HEK293T (cell line): Measurements from ENCODE around the gene PTPN1.

Source experiments
- CTCF ChIA-PET: fragments of 350-600 bp; formaldehyde crosslinking; extraction: SDS; loops from one replicate; lab custom pipeline; 2021; ENCODE audit warnings: antibody characterized with exemption, inconsistent platforms; lab: Yijun Ruan, JAX
- POLR2A ChIA-PET: fragments of 350-600 bp; formaldehyde crosslinking; extraction: SDS; loops from one replicate; lab custom pipeline; 2020; ENCODE audit warnings: antibody characterized with exemption, inconsistent platforms; lab: Yijun Ruan, JAX
- DNase-seq: peaks from one replicate; pipeline ENCODE4 v3.0.0; 2012; ENCODE audit warnings: mixed read lengths; ENCODE audit errors: extremely low spot score
- ARNT ChIP-seq: fragments of 450-650 bp; IDR thresholded peaks from 2 replicates; pipeline ENCODE4 v1.6.1; 2017; ENCODE audit warnings: mild to moderate bottlenecking
- BHLHE40 ChIP-seq: fragments of 450-650 bp; IDR thresholded peaks from 2 replicates; pipeline ENCODE4 v1.6.1; 2016; ENCODE audit warnings: mild to moderate bottlenecking, moderate library complexity, borderline replicate concordance
- CTBP1 ChIP-seq: fragments of 450-650 bp; IDR thresholded peaks from 2 replicates; pipeline ENCODE4 v1.6.1; 2016; ENCODE audit warnings: borderline replicate concordance
- ELF4 ChIP-seq: fragments of 450-650 bp; IDR thresholded peaks from 2 replicates; pipeline ENCODE4 v1.6.1; 2017; ENCODE audit warnings: antibody characterized with exemption
- FOXA1 ChIP-seq: fragments of 450-650 bp; IDR thresholded peaks from 2 replicates; pipeline ENCODE4 v1.6.1; 2016; ENCODE audit warnings: mild to moderate bottlenecking
- FOXK2 ChIP-seq: fragments of 450-650 bp; IDR thresholded peaks from 2 replicates; pipeline ENCODE4 v1.6.1; 2016; ENCODE audit warnings: mild to moderate bottlenecking
- FOXM1 ChIP-seq: fragments of 450-650 bp; IDR thresholded peaks from 2 replicates; pipeline ENCODE4 v1.6.1; 2017; ENCODE audit warnings: mild to moderate bottlenecking, borderline replicate concordance
- HDGF ChIP-seq: fragments of 450-650 bp; IDR thresholded peaks from 2 replicates; pipeline ENCODE4 v1.6.1; 2017; ENCODE audit warnings: antibody characterized with exemption, borderline replicate concordance
- L3MBTL2 ChIP-seq: fragments of 450-650 bp; conservative IDR thresholded peaks from 2 replicates; pipeline ENCODE4 v1.6.1; 2016; ENCODE audit warnings: mild to moderate bottlenecking
- LEF1 ChIP-seq: fragments of 450-650 bp; IDR thresholded peaks from 2 replicates; pipeline ENCODE4 v1.6.1; 2017; ENCODE audit warnings: mild to moderate bottlenecking, borderline replicate concordance
- NFRKB ChIP-seq: fragments of 450-650 bp; IDR thresholded peaks from 2 replicates; pipeline ENCODE4 v1.6.1; 2016; ENCODE audit warnings: mild to moderate bottlenecking, moderate library complexity
- PKNOX1 ChIP-seq: fragments of 450-650 bp; IDR thresholded peaks from 2 replicates; pipeline ENCODE4 v1.6.1; 2016
- SP1 ChIP-seq: fragments of 450-650 bp; IDR thresholded peaks from 2 replicates; pipeline ENCODE4 v1.6.1; 2017
- SUZ12 ChIP-seq: fragments of 450-650 bp; IDR thresholded peaks from 2 replicates; pipeline ENCODE4 v1.6.1; 2016; ENCODE audit warnings: mild to moderate bottlenecking
- TARDBP ChIP-seq: fragments of 450-650 bp; IDR thresholded peaks from 2 replicates; pipeline ENCODE4 v1.6.1; 2016
- ZNF384 ChIP-seq: fragments of 450-650 bp; IDR thresholded peaks from 2 replicates; pipeline ENCODE4 v1.6.1; 2016

PTPN1 gene

DNA sequence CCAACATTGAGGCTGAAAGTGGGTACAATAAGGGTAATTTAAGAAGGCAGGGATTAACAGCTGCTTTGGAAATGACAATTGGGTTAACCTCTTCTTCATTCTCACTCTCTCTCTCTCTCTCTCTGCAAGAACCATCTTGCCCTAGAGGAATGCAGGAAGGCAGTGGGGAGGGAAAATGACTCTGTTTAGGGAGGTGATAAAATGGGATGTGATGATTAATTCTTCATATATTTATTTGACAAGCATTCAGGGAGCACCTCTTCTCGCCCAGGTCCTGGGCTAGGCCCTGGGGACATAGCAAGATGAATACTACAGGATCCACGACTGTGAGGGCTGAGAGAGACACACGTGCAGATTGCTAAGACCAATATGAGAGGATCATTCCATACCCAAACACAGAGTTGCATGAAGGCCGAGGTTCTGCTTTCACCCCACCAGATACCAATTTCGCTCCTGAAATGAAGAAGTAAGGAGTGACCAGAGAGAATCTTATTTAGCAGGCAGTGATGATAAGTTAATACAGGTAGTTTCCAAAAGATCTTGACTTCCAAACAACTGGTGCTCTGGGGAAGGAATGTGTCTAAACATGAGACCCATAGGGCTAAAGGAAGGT lies 13.3 kb upstream of the PTPN1 start:
- POLR2A ChIA-PET = no interaction called here
- DNase-seq = no peak
- no peak for TF ChIP-seq ZNF384
- TF ChIP-seq BHLHE40 = no peak
- TF ChIP-seq CTBP1 = no peak
- no peak for TF ChIP-seq SP1
- TF ChIP-seq HDGF = no peak
- TF ChIP-seq FOXM1 = no peak
- no peak for TF ChIP-seq ARNT
- TF ChIP-seq L3MBTL2 = no peak
- TF ChIP-seq LEF1 = no peak
- TF ChIP-seq ELF4 = no peak
- no peak for TF ChIP-seq SUZ12
- TF ChIP-seq TARDBP = no peak
- TF ChIP-seq PKNOX1 = no peak
- TF ChIP-seq FOXA1 = no peak
- TF ChIP-seq NFRKB = no peak
- CTCF ChIA-PET = no interaction called here

DNA sequence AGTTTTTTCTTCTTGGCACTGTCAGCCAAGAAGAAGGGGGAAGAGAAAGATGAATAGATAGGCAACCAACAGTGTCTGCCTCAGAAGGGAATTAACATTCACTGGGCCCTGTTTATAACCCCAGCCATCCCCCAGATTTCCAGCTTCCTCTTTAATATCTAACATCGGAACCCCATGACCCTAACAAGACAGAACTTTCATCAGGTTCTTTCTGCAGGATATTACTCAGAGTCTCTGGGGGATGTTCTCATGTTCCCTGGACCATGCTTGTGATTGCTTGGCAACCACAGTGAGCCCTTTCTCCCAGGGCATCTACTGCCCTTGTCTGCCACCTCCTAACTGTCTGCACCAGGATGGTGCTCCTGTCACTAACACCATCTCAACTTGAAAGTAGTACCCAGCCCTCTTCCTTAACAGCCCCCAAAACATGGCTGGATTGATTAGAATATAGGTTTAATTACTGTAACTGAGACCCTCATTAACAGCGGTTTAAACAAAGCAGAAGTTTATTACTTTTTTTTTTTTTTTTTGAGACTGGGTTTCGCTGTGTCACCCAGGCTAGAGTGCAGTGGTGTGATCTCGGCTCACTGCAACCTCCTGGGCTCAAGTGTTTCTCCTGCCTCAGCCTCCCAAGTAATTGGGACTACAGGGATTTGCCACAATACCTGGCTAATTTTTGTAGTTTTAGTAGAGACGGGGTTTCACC lies 12.0 kb upstream of the PTPN1 start:
- ChIA-PET POLR2A (no interaction called here), CTCF (no interaction called here)
- no peak for DNase-seq
- TF ChIP-seq ARNT = no peak

- ChIA-PET CTCF (interaction anchor here (0.8 kb wide), 1 partner anchor 79 kb away, joined by 3 read pairs; no protein-coding TSS in a partner anchor), POLR2A (no interaction called here)
- TF ChIP-seq PKNOX1 (no peak), ZNF384 (no peak), SP1 (no peak), FOXK2 (no peak), SUZ12 (no peak), FOXA1 (no peak), ELF4 (no peak), HDGF (no peak), CTBP1 (no peak), BHLHE40 (no peak), L3MBTL2 (no peak)
- no peak for DNase-seq
Measured at GRCh38 chr20:50499938-50500337, 10.2 kb upstream of the PTPN1 start.

- DNase-seq = no peak
- CTCF ChIA-PET = interaction anchor here (1.2 kb wide), 1 partner anchor 24 kb away, joined by 4 read pairs; no protein-coding TSS in a partner anchor
- TF ChIP-seq FOXM1 (no peak), ELF4 (no peak)
- POLR2A ChIA-PET = interaction anchor here (0.5 kb wide), 1 partner anchor 14 kb away, joined by 3 read pairs; no protein-coding TSS in a partner anchor
Measured at GRCh38 chr20:50501972-50502745, 8.0 kb upstream of the PTPN1 start.

DNA sequence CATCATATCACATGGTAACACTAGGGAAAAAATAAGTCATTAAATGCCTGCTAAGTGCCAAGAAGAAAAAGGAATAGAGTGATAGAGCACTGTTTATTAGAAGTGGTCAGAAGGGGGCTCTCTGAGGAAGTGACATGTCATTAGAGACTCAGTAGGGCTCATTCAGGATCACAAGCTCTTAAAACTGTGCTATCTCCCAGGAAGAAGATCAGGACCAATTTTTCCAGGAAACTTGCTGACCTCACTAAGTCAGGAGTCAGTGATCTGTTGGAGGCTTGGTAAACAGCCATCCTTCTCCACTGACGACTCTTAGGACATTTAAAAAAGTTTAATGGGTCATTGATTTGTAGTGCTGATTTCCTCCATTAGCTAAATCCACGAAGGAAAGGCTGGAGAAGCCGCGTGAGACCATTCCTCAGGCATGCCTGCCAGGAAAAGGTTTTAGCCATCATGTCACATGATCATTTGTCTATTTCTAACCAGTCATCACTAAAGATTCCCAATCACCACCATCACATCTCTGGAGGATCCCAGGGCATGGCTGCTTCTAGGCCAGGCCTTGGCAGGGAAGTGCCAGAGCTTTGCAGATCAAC lies 5.9 kb upstream of the PTPN1 start:
- CTCF ChIA-PET = interaction anchor here (0.6 to 1.3 kb wide), 5 partner anchors 16 to 510 kb away, joined by 3 to 6 read pairs (median 5); no protein-coding TSS in a partner anchor
- DNase-seq = no peak

More for the DNA sequence above, 5.9 kb upstream of the PTPN1 start:
- POLR2A ChIA-PET = no interaction called here
- TF ChIP-seq ZNF384 (no peak), FOXK2 (no peak), FOXA1 (no peak), ELF4 (no peak), TARDBP (no peak), ARNT (no peak), PKNOX1 (no peak), BHLHE40 (no peak), SUZ12 (no peak), HDGF (no peak)
